Stimulated activated CD4-positive, alpha-beta T cell treated with anti-CD3 and anti-CD28 coated beads, Interleukin-4, amount 100 ng/mL, for 1 hour (primary cell): ENCODE measurements around the gene SCFD2.
A peak's percentile ranks its signal among the peaks of the same experiment; 100 is the strongest.
"Not testable (repeated sequence)": the region's sequence is repeated elsewhere in the genome, so short reads cannot be mapped to it uniquely, and the experiment has no call there.

Experiments used
- DNase-seq: peaks from one replicate; pipeline ENCODE4 v3.0.0-alpha.2; 2020

The SCFD2 gene

GRCh38 chr4:53365486-53366300 lies at the start of gene SCFD2:
Gene SCFD2, minus strand, starts transcription at chr4:53366061.
- DNase-seq = peak; percentile 94

GRCh38 chr4:53409479-53409878 lies 43.6 kb upstream of the SCFD2 start:
- DNase-seq = not testable (repeated sequence)

- no peak for DNase-seq
These were observed 14.4 kb upstream of the SCFD2 start for GRCh38 chr4:53380221-53380620.

GRCh38 chr4:53378171-53378482 lies 12.3 kb upstream of the SCFD2 start:
- DNase-seq = no peak

- peak; percentile 96 for DNase-seq
These were observed 11.7 kb upstream of the SCFD2 start, which contains the start of gene FIP1L1 for GRCh38 chr4:53377319-53378170. Gene FIP1L1, plus strand, starts transcription at chr4:53377641. Its CDS starts 198 bp downstream, at chr4:53377839.

- DNase-seq = no peak
These were observed 11.0 kb upstream of the SCFD2 start for GRCh38 chr4:53376900-53377299.

GRCh38 chr4:53374777-53375258 lies 9.0 kb upstream of the SCFD2 start:
- no peak for DNase-seq

GRCh38 chr4:53371843-53372521 lies 6.1 kb upstream of the SCFD2 start:
- no peak for DNase-seq

- no peak for DNase-seq
These were observed 5.2 kb upstream of the SCFD2 start for GRCh38 chr4:53371049-53371448.

- no peak for DNase-seq
These were observed 1.9 kb upstream of the SCFD2 start for GRCh38 chr4:53367721-53368120.

- no peak for DNase-seq
These were observed 448 bp upstream of the SCFD2 start for GRCh38 chr4:53366301-53366716.

- DNase-seq = no peak
These were observed 758 bp downstream of the SCFD2 start for GRCh38 chr4:53365121-53365485.

- DNase-seq = no peak
These were observed 1.2 kb downstream of the SCFD2 start for GRCh38 chr4:53364624-53365023.

- DNase-seq = no peak
These were observed 3.8 kb downstream of the SCFD2 start for GRCh38 chr4:53362093-53362492.

- DNase-seq = no peak
These were observed 4.4 kb downstream of the SCFD2 start for GRCh38 chr4:53361451-53361850.

GRCh38 chr4:53355930-53356521 lies 9.8 kb downstream of the SCFD2 start:
- DNase-seq = no peak

- DNase-seq = no peak
These were observed 11.7 kb downstream of the SCFD2 start for GRCh38 chr4:53354012-53354722.

- no peak for DNase-seq
These were observed 16.8 kb downstream of the SCFD2 start for GRCh38 chr4:53349091-53349491.

GRCh38 chr4:53348046-53348445 lies 17.8 kb downstream of the SCFD2 start:
- DNase-seq = no peak

GRCh38 chr4:53346920-53347852 lies 18.7 kb downstream of the SCFD2 start:
- no peak for DNase-seq

- DNase-seq = not testable (repeated sequence)
These were observed 19.5 kb downstream of the SCFD2 start for GRCh38 chr4:53346392-53346791.
